ENCODE data around the gene AGBL4. TPM values are rescaled to one million over a fixed set of nuclear protein-coding genes. Genes with fewer than 3 reads are reported as not detected.

The AGBL4 gene
- total and polyA plus RNA-seq, 7 experiments from 2014 or later, result 0.27 TPM; not detected in 6

- ATAC-seq, result no peak
These were observed 1080.4 kb downstream of the AGBL4 start for GRCh38 chr1:48943393-48943792.

GRCh38 chr1:48940962-48941732, 1082.6 kb downstream of the AGBL4 start:
- no peak overlapping the region for H3K4me3 Mint-ChIP-seq
- no peaks in the 10 kb centered on the region for H3K36me3 Mint-ChIP-seq
- no peak overlapping the region for H3K27ac Mint-ChIP-seq
- DNase-seq, result no peak
- peaks cover 0 to 13% (median 4%) of the 10 kb centered on the region in 5 donors for H3K27me3 Mint-ChIP-seq
- H3K36me3 ChIP-seq (ENCODE audit: control insufficient read depth in 2 of 3, insufficient read depth in 3 of 3, low read length in 3 of 3), result no peaks in the 10 kb centered on the region
- peaks cover 0 to 2% (median 0%) of the 10 kb centered on the region in 11 donors for H3K9me3 Mint-ChIP-seq
- no peak overlapping the region for H3K27ac ChIP-seq (ENCODE audit: low read depth, low read length)
- no peak overlapping the region for H3K4me3 ChIP-seq (ENCODE audit: low read length)
- intact Hi-C loops (cut with micrococcal nuclease), result no loop called here
- ChIA-PET CTCF (no interaction called here), POLR2A (no interaction called here)
- H3K4me1 ChIP-seq (ENCODE audit: control insufficient read depth in 2 of 2, insufficient read depth in 2 of 2, low read length in 2 of 2), result no peaks in the 10 kb centered on the region
- no peaks in the 10 kb centered on the region for H3K9me3 ChIP-seq (ENCODE audit: control insufficient read depth in 2 of 3, low read length in 3 of 3)
- H3K4me1 Mint-ChIP-seq, result no peaks in the 10 kb centered on the region
- H3K27me3 ChIP-seq (ENCODE audit: control insufficient read depth in 2 of 2, insufficient read depth in 2 of 2, low read length in 2 of 2), result no peaks in the 10 kb centered on the region
- ATAC-seq, result no peak

More at GRCh38 chr1:48943393-48943792, 1080.4 kb downstream of the AGBL4 start:
- Mint-ChIP-seq H3K36me3 (no peaks in the 10 kb centered on the region), H3K4me3 (no peak overlapping the region), H3K9me3 (peaks cover 0 to 2% (median 0%) of the 10 kb centered on the region in 11 donors), H3K27me3 (peaks cover 3 to 18% (median 4%) of the 10 kb centered on the region in 5 donors), H3K27ac (no peak overlapping the region), H3K4me1 (no peaks in the 10 kb centered on the region)
- H3K27me3 ChIP-seq (ENCODE audit: control insufficient read depth in 2 of 2, insufficient read depth in 2 of 2, low read length in 2 of 2), result no peaks in the 10 kb centered on the region
- CTCF ChIA-PET, result interaction anchor here (0.6 kb wide), 1 partner anchor 10 kb away, joined by 3 read pairs; no protein-coding TSS in a partner anchor
- intact Hi-C loops (cut with micrococcal nuclease), result no loop called here
- H3K4me1 ChIP-seq (ENCODE audit: control insufficient read depth in 2 of 2, insufficient read depth in 2 of 2, low read length in 2 of 2), result no peaks in the 10 kb centered on the region
- H3K27ac ChIP-seq (ENCODE audit: low read depth, low read length), result no peak overlapping the region
- POLR2A ChIA-PET, result no interaction called here
- no peaks in the 10 kb centered on the region for H3K9me3 ChIP-seq (ENCODE audit: control insufficient read depth in 2 of 3, low read length in 3 of 3)
- H3K36me3 ChIP-seq (ENCODE audit: control insufficient read depth in 2 of 3, insufficient read depth in 3 of 3, low read length in 3 of 3), result no peaks in the 10 kb centered on the region
- no peak overlapping the region for H3K4me3 ChIP-seq (ENCODE audit: low read length)
- DNase-seq, result no peak

- Histone ChIP-seq H3K36me3 (ENCODE audit: control insufficient read depth in 2 of 3, insufficient read depth in 3 of 3, low read length in 3 of 3) (no peaks in the 10 kb centered on the region), H3K4me1 (ENCODE audit: control insufficient read depth in 2 of 2, insufficient read depth in 2 of 2, low read length in 2 of 2) (no peaks in the 10 kb centered on the region), H3K9me3 (ENCODE audit: control insufficient read depth in 2 of 3, low read length in 3 of 3) (no peaks in the 10 kb centered on the region), H3K27me3 (ENCODE audit: control insufficient read depth in 2 of 2, insufficient read depth in 2 of 2, low read length in 2 of 2) (no peaks in the 10 kb centered on the region), H3K4me3 (ENCODE audit: low read length) (no peak overlapping the region), H3K27ac (ENCODE audit: low read depth, low read length) (no peak overlapping the region)
- H3K4me3 Mint-ChIP-seq, result no peak overlapping the region
- intact Hi-C loops (cut with micrococcal nuclease), result no loop called here
- no peaks in the 10 kb centered on the region for H3K36me3 Mint-ChIP-seq
- CTCF ChIA-PET, result no interaction called here
- ATAC-seq (no peak), DNase-seq (no peak)
- H3K27ac Mint-ChIP-seq, result no peak overlapping the region
- H3K27me3 Mint-ChIP-seq, result peaks cover 0 to 13% (median 4%) of the 10 kb centered on the region in 5 donors
- peaks cover 0 to 2% (median 0%) of the 10 kb centered on the region in 11 donors for H3K9me3 Mint-ChIP-seq
- POLR2A ChIA-PET, result no interaction called here
- H3K4me1 Mint-ChIP-seq, result no peaks in the 10 kb centered on the region
These were observed 1083.4 kb downstream of the AGBL4 start for GRCh38 chr1:48940354-48940753.

- peaks cover 0 to 2% (median 0%) of the 10 kb centered on the region in 11 donors for H3K9me3 Mint-ChIP-seq
- Histone ChIP-seq H3K36me3 (ENCODE audit: control insufficient read depth in 2 of 3, insufficient read depth in 3 of 3, low read length in 3 of 3) (no peaks in the 10 kb centered on the region), H3K4me1 (ENCODE audit: control insufficient read depth in 2 of 2, insufficient read depth in 2 of 2, low read length in 2 of 2) (no peaks in the 10 kb centered on the region), H3K27ac (ENCODE audit: low read depth, low read length) (no peak overlapping the region), H3K4me3 (ENCODE audit: low read length) (no peak overlapping the region), H3K27me3 (ENCODE audit: control insufficient read depth in 2 of 2, insufficient read depth in 2 of 2, low read length in 2 of 2) (no peaks in the 10 kb centered on the region), H3K9me3 (ENCODE audit: control insufficient read depth in 2 of 3, low read length in 3 of 3) (no peaks in the 10 kb centered on the region)
- no peak overlapping the region for H3K4me3 Mint-ChIP-seq
- ChIA-PET POLR2A (no interaction called here), CTCF (no interaction called here)
- DNase-seq, result no peak
- H3K4me1 Mint-ChIP-seq, result no peaks in the 10 kb centered on the region
- H3K27me3 Mint-ChIP-seq, result peaks cover 0 to 14% (median 4%) of the 10 kb centered on the region in 5 donors
- H3K27ac Mint-ChIP-seq, result no peak overlapping the region
- no peak for ATAC-seq
- intact Hi-C loops (cut with micrococcal nuclease), result no loop called here
- no peaks in the 10 kb centered on the region for H3K36me3 Mint-ChIP-seq
These were observed 1083.9 kb downstream of the AGBL4 start for GRCh38 chr1:48939828-48940227.

- ATAC-seq (no peak), DNase-seq (no peak)
- H3K36me3 Mint-ChIP-seq, result no peaks in the 10 kb centered on the region
- H3K4me1 ChIP-seq (ENCODE audit: control insufficient read depth in 2 of 2, insufficient read depth in 2 of 2, low read length in 2 of 2), result no peaks in the 10 kb centered on the region
- intact Hi-C loops (cut with micrococcal nuclease), result no loop called here
- CTCF ChIA-PET, result no interaction called here
- no peaks in the 10 kb centered on the region for H3K36me3 ChIP-seq (ENCODE audit: control insufficient read depth in 2 of 3, insufficient read depth in 3 of 3, low read length in 3 of 3)
- H3K9me3 Mint-ChIP-seq, result peaks cover 0 to 2% (median 0%) of the 10 kb centered on the region in 11 donors
- no peaks in the 10 kb centered on the region for H3K4me1 Mint-ChIP-seq
- H3K27me3 Mint-ChIP-seq, result peaks cover 0 to 21% (median 10%) of the 10 kb centered on the region in 5 donors
- no peak overlapping the region for H3K27ac Mint-ChIP-seq
- H3K4me3 ChIP-seq (ENCODE audit: low read length), result no peak overlapping the region
- H3K27me3 ChIP-seq (ENCODE audit: control insufficient read depth in 2 of 2, insufficient read depth in 2 of 2, low read length in 2 of 2), result no peaks in the 10 kb centered on the region
- no peak overlapping the region for H3K4me3 Mint-ChIP-seq
- no peak overlapping the region for H3K27ac ChIP-seq (ENCODE audit: low read depth, low read length)
- POLR2A ChIA-PET, result no interaction called here
- H3K9me3 ChIP-seq (ENCODE audit: control insufficient read depth in 2 of 3, low read length in 3 of 3), result no peaks in the 10 kb centered on the region
These were observed 1084.7 kb downstream of the AGBL4 start for GRCh38 chr1:48939042-48939441.

GRCh38 chr1:48937732-48938131, 1086.0 kb downstream of the AGBL4 start:
- H3K27me3 Mint-ChIP-seq, result peaks cover 0 to 33% (median 10%) of the 10 kb centered on the region in 5 donors

GRCh38 chr1:48936436-48936835, 1087.3 kb downstream of the AGBL4 start:
- ATAC-seq, result no peak
- Histone ChIP-seq H3K27ac (ENCODE audit: low read depth, low read length) (no peak overlapping the region), H3K36me3 (ENCODE audit: control insufficient read depth in 2 of 3, insufficient read depth in 3 of 3, low read length in 3 of 3) (no peaks in the 10 kb centered on the region), H3K27me3 (ENCODE audit: control insufficient read depth in 2 of 2, insufficient read depth in 2 of 2, low read length in 2 of 2) (no peaks in the 10 kb centered on the region), H3K4me1 (ENCODE audit: control insufficient read depth in 2 of 2, insufficient read depth in 2 of 2, low read length in 2 of 2) (no peaks in the 10 kb centered on the region), H3K4me3 (ENCODE audit: low read length) (no peak overlapping the region), H3K9me3 (ENCODE audit: control insufficient read depth in 2 of 3, low read length in 3 of 3) (no peaks in the 10 kb centered on the region)
- Mint-ChIP-seq H3K27me3 (peaks cover 0 to 42% (median 10%) of the 10 kb centered on the region in 5 donors), H3K9me3 (peaks cover 0 to 2% (median 0%) of the 10 kb centered on the region in 11 donors), H3K4me1 (no peaks in the 10 kb centered on the region), H3K36me3 (no peaks in the 10 kb centered on the region), H3K27ac (no peak overlapping the region), H3K4me3 (no peak overlapping the region)
- DNase-seq, result no peak
- POLR2A ChIA-PET, result no interaction called here
- intact Hi-C loops (cut with micrococcal nuclease), result no loop called here
- CTCF ChIA-PET, result no interaction called here

More at GRCh38 chr1:48937732-48938131, 1086.0 kb downstream of the AGBL4 start:
- DNase-seq, result no peak
- Mint-ChIP-seq H3K9me3 (peaks cover 0 to 2% (median 0%) of the 10 kb centered on the region in 11 donors), H3K36me3 (no peaks in the 10 kb centered on the region), H3K4me1 (no peaks in the 10 kb centered on the region), H3K27ac (no peak overlapping the region), H3K4me3 (no peak overlapping the region)
- Histone ChIP-seq H3K27ac (ENCODE audit: low read depth, low read length) (no peak overlapping the region), H3K4me1 (ENCODE audit: control insufficient read depth in 2 of 2, insufficient read depth in 2 of 2, low read length in 2 of 2) (no peaks in the 10 kb centered on the region), H3K36me3 (ENCODE audit: control insufficient read depth in 2 of 3, insufficient read depth in 3 of 3, low read length in 3 of 3) (no peaks in the 10 kb centered on the region), H3K27me3 (ENCODE audit: control insufficient read depth in 2 of 2, insufficient read depth in 2 of 2, low read length in 2 of 2) (no peaks in the 10 kb centered on the region), H3K4me3 (ENCODE audit: low read length) (no peak overlapping the region), H3K9me3 (ENCODE audit: control insufficient read depth in 2 of 3, low read length in 3 of 3) (no peaks in the 10 kb centered on the region)
- ChIA-PET POLR2A (no interaction called here), CTCF (no interaction called here)
- ATAC-seq, result no peak
- intact Hi-C loops (cut with micrococcal nuclease), result no loop called here

Measured in naive thymus-derived CD4-positive, alpha-beta T cell (primary cell).